ENCODE data around the gene IRF5.

GRCh38 chr7:128948312-128948973 is 10.7 kb downstream of the IRF5 start:
- TF ChIP-seq CTCF (IDR thresholded peaks at IDR 0.05) (no peak), POLR2A (IDR thresholded peaks at IDR 0.05) (no peak)
